Measurements from ENCODE around the gene TNIP2.

TNIP2 gene

DNA sequence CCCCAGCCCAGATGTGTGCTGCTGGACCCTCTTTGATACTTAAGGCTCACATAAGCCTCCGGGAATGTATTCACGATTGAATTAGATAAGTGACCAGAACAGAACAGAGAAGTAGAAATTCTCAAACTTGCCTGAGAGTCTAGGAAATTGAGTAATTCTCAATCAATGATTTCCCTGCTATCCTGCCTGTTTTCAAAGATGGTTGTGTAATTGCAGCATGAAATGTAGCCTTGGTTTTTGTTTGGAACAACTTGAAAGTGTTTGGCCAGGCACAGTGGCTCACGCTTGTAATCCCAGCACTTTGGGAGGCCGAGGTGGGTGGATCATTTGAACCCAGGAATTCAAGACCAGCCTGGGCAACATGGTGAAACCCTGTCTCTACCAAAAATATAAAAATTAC lies 41.2 kb downstream of the TNIP2 start:
- H3K9me3 ChIP-seq (ENCODE audit: insufficient read depth, low read length) = no peaks in the 10 kb centered on the region
- no peak overlapping the region for H3K9ac ChIP-seq (ENCODE audit: low read length)
- H4K20me1 ChIP-seq (ENCODE audit: low read depth, low read length) = no peaks in the 10 kb centered on the region
- H3K27ac ChIP-seq (ENCODE audit: low read depth, low read length) = no peak overlapping the region
- TF ChIP-seq, protein P1, sequence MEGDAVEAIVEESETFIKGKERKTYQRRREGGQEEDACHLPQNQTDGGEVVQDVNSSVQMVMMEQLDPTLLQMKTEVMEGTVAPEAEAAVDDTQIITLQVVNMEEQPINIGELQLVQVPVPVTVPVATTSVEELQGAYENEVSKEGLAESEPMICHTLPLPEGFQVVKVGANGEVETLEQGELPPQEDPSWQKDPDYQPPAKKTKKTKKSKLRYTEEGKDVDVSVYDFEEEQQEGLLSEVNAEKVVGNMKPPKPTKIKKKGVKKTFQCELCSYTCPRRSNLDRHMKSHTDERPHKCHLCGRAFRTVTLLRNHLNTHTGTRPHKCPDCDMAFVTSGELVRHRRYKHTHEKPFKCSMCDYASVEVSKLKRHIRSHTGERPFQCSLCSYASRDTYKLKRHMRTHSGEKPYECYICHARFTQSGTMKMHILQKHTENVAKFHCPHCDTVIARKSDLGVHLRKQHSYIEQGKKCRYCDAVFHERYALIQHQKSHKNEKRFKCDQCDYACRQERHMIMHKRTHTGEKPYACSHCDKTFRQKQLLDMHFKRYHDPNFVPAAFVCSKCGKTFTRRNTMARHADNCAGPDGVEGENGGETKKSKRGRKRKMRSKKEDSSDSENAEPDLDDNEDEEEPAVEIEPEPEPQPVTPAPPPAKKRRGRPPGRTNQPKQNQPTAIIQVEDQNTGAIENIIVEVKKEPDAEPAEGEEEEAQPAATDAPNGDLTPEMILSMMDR (IDR thresholded peaks at IDR 0.05; ENCODE audit: insufficient read depth, low read length, poor library complexity, severe bottlenecking) = no peak
- TF ChIP-seq EZH2phosphoT487 (conservative IDR thresholded peaks at IDR 0.05; ENCODE audit: low read length) = no peak
- no peaks in the 10 kb centered on the region; the same call in 1 of the 2 replicates for H3F3A ChIP-seq (ENCODE audit: insufficient read depth)
- peaks cover 8% of the 10 kb centered on the region for H3K36me3 ChIP-seq (ENCODE audit: low read length)
- H3K4me2 ChIP-seq (ENCODE audit: low read depth, low read length, poor library complexity, severe bottlenecking) = no peak overlapping the region
- no peak overlapping the region for H3K4me3 ChIP-seq (ENCODE audit: insufficient read depth, low read length, poor library complexity, severe bottlenecking)
- no peaks in the 10 kb centered on the region for H3K9me2 ChIP-seq (replicated peaks; ENCODE audit: insufficient read depth, low read length)
- H2AFZ ChIP-seq (ENCODE audit: low read depth, low read length, severe bottlenecking) = no peak overlapping the region
- no peaks in the 10 kb centered on the region for H3K27me3 ChIP-seq (ENCODE audit: low read length)
- H3K79me2 ChIP-seq (ENCODE audit: insufficient read depth, low read length) = 0 out of 2 replicates have a peak, but pooled peaks cover 5% of the 10 kb centered on the region

DNA sequence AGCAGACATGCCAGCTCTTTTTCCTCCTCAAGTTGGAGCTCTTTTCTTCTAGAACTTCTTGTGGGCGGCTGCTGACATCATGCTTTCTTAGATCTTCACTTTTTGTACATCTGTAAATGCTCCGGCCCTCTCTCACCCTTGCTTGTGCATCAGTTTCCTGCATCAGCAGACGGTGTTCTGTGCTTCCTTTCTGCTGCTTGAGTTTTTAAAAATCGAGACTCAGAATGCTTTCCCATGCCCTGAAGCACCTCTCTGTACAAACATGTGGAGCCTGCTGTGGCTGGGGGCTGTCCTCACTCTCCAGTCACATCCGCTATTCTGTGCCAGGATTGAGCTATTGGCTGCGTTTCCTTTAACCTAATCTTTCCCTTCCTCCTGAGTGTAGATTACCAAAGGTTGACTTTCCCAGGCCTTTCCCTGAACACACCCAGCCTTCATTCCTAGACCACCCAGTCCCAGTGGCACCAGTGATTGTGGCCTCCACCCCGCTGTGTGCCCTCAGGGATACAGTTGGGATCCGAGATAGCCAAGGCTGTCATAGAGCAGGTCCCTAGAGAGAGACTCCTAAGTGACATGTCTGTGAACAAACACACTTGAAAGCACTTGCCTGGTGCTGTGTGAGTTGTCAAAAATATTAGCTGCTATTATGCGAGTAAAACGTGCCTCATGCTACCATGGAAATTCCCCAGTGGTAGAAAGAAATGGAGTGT lies 41.9 kb downstream of the TNIP2 start:
- H3K9ac ChIP-seq (ENCODE audit: low read length) = no peak overlapping the region
- no peak for TF ChIP-seq EZH2phosphoT487 (conservative IDR thresholded peaks at IDR 0.05; ENCODE audit: low read length)
- TF ChIP-seq, protein P1 (IDR thresholded peaks at IDR 0.05; ENCODE audit: insufficient read depth, low read length, poor library complexity, severe bottlenecking) = no peak
- H2AFZ ChIP-seq (ENCODE audit: low read depth, low read length, severe bottlenecking) = no peak overlapping the region
- no peaks in the 10 kb centered on the region for H4K20me1 ChIP-seq (ENCODE audit: low read depth, low read length)
- H3K9me3 ChIP-seq (ENCODE audit: insufficient read depth, low read length) = no peaks in the 10 kb centered on the region
- no peak overlapping the region for H3K4me3 ChIP-seq (ENCODE audit: insufficient read depth, low read length, poor library complexity, severe bottlenecking)
- no peak overlapping the region for H3K4me2 ChIP-seq (ENCODE audit: low read depth, low read length, poor library complexity, severe bottlenecking)
- H3K27ac ChIP-seq (ENCODE audit: low read depth, low read length) = no peak overlapping the region
- 0 out of 2 replicates have a peak, but pooled peaks cover 5% of the 10 kb centered on the region for H3K79me2 ChIP-seq (ENCODE audit: insufficient read depth, low read length)
- H3K9me2 ChIP-seq (replicated peaks; ENCODE audit: insufficient read depth, low read length) = no peaks in the 10 kb centered on the region
- no peaks in the 10 kb centered on the region for H3K27me3 ChIP-seq (ENCODE audit: low read length)
- H3K36me3 ChIP-seq (ENCODE audit: low read length) = peaks cover 8% of the 10 kb centered on the region
- H3F3A ChIP-seq (ENCODE audit: insufficient read depth) = peaks cover under 1% of the 10 kb centered on the region; the same call in 1 of the 2 replicates

DNA sequence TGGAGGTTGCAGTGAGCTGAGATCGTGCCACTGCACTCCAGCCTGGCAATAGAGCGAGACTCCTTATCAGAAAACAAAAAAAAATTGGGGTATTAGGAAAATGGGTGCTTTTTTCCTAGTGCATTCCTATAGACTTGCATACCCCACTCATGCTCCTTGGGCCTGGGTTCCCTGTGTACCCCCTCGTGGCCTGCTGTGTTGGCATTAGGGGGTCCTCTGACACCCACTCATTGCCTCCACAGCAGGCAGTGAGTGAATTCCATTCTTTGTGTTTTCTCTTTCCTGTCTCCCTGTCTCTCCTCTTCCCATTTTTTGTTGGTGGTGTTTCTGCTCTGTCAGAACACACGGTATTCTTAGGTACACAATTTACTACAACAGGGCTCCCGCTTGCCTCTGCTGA lies 42.8 kb downstream of the TNIP2 start:
- no peaks in the 10 kb centered on the region for H3K9me2 ChIP-seq (replicated peaks; ENCODE audit: insufficient read depth, low read length)
- no peaks in the 10 kb centered on the region for H4K20me1 ChIP-seq (ENCODE audit: low read depth, low read length)
- peaks cover 8% of the 10 kb centered on the region; the same call in 1 of the 2 replicates for H3F3A ChIP-seq (ENCODE audit: insufficient read depth)
- H3K9me3 ChIP-seq (ENCODE audit: insufficient read depth, low read length) = no peaks in the 10 kb centered on the region
- TF ChIP-seq, protein P1 (IDR thresholded peaks at IDR 0.05; ENCODE audit: insufficient read depth, low read length, poor library complexity, severe bottlenecking) = no peak
- no peak for TF ChIP-seq EZH2phosphoT487 (conservative IDR thresholded peaks at IDR 0.05; ENCODE audit: low read length)
- no peak overlapping the region for H3K4me3 ChIP-seq (ENCODE audit: insufficient read depth, low read length, poor library complexity, severe bottlenecking)
- no peak overlapping the region for H3K4me2 ChIP-seq (ENCODE audit: low read depth, low read length, poor library complexity, severe bottlenecking)
- H3K9ac ChIP-seq (ENCODE audit: low read length) = no peak overlapping the region
- no peak overlapping the region for H2AFZ ChIP-seq (ENCODE audit: low read depth, low read length, severe bottlenecking)
- 0 out of 2 replicates have a peak, but pooled peaks cover 5% of the 10 kb centered on the region for H3K79me2 ChIP-seq (ENCODE audit: insufficient read depth, low read length)
- H3K36me3 ChIP-seq (ENCODE audit: low read length) = peaks cover 6% of the 10 kb centered on the region; the same call in 1 of the 2 replicates
- H3K27ac ChIP-seq (ENCODE audit: low read depth, low read length) = no peak overlapping the region
- H3K27me3 ChIP-seq (ENCODE audit: low read length) = no peaks in the 10 kb centered on the region
